HG03159 (cell line): ENCODE results near the gene ADNP.

Experiments used
- ATAC-seq: cut with Tn5 transposase; IDR thresholded peaks from one replicate; pipeline ENCODE4 v1.9.1; 2021; ENCODE audit warnings: mild to moderate bottlenecking, moderate library complexity; ENCODE audit not compliant: unreplicated experiment

ADNP gene

GRCh38 chr20:50874111-50874757 is 57.0 kb downstream of the ADNP start:
- ATAC-seq = no peak

DNA sequence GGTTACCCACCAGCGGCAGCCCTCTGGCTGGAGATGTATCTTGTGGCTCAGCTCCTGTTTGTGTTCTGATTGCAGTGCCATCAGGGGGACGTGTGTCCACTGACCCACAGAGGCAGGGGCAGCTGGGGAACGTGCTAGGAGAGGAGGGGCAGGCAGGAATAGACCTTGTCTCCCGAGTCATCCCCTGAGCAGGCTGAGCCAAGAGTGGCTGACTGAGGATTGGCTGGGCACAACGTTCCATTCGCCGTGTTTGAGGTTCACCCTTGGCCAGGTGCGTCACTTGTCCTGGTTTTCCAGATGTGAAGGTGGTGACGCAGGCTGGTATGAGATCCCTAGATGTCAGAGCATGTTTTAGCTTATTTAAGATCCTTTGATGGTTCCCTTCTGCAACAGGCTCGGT is 57.7 kb downstream of the ADNP start:
- no peak for ATAC-seq

DNA sequence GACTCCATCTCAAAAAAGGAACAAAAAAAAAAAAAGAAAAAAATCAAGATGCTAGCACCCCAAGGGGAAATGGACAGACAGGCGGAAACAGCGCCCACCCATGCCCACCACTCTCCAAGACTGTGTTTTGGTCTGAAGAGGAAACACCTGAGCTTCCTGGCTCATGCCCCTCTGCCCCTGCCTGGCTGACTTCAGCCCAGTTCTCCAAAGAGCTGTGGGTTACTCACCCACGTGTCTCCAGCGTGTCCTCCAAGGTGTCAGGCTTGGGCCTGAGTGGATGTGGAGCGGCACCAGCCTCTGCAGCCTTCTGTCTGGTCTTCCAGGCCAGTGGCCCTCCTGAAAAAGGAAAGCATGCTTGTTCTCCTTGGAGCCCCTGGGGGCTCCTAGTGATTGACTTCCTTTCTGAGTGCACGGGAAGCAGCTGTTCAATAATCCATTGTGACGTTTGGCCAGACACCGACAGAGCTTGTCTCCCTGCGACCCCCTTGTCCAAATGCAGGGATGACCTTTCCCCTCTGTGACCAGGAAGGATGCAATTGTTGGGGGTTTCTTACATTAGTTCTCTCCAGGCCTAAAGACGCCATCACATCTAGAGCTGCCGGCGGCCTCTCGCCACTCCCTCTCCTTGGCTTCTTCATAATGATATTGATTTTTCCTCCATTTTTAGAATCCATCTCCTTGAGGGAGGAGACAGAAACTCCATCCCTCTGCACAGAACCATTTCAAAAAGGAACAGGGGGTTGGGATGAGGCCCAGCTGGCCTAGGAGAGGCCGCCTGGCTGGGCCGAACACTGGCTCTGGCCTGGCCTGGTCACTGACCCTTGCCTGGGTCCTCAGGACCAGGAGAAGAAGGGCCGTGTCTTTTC is 58.4 kb downstream of the ADNP start:
- ATAC-seq = no peak

DNA sequence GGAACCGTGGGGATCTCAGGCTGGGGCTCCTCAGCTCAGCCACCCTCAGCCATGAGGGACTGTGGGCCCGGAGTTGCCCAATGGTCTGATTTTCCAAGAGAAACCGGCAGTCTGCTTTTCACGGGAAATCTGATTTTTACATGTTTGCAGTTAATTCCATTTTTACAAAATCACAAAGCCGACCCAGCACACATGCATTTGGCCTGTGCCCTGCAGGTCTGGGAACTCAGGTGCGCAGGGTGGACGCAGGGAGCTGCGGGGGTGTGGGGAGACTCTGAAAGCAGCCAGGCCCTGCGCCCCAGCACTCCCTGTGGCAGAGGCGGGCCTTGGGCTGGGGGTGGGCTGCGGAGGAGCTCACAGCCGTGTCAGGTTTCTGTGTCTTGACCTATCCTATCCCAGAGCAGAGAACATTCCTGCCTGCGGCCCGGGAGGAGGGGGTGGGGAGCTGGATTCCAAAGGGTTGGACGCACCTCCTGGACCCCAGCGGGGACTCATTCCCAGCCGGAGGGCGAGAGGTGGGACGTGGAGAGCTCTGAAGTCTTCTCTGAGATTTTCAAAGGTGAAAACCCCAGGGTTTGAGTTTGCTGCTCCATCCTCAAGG is 60.6 kb downstream of the ADNP start:
- ATAC-seq = no peak

- no peak for ATAC-seq
Measured at GRCh38 chr20:50868509-50869495, 62.4 kb downstream of the ADNP start.

DNA sequence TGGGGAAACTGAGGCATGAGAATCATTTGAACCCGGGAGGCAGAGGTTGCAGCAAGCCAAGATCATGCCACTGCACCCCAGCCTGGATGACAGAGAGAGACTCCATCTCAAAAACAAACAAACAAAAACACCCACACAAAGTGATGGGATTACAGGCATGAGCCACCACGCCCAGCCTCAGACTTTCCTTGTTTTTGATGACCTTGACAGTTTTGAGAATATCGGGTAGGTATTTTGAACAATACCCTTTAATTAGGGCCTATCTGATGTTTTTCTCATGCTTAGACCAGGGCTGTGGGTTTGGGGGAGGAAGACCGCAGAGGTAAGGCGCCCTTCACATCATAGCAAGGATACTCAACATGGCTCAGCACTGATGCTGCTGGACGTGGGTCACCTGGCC is 63.4 kb downstream of the ADNP start:
- ATAC-seq = no peak

- no peak for ATAC-seq
Measured at GRCh38 chr20:50866831-50867230, 64.4 kb downstream of the ADNP start.

- no peak for ATAC-seq
Measured at GRCh38 chr20:50866036-50866685, 65.1 kb downstream of the ADNP start.

- ATAC-seq = no peak
Measured at GRCh38 chr20:50865591-50865990, 65.6 kb downstream of the ADNP start.

GRCh38 chr20:50865114-50865513 is 66.1 kb downstream of the ADNP start:
- ATAC-seq = no peak

- no peak for ATAC-seq
Measured at GRCh38 chr20:50862546-50862945, 68.7 kb downstream of the ADNP start.

DNA sequence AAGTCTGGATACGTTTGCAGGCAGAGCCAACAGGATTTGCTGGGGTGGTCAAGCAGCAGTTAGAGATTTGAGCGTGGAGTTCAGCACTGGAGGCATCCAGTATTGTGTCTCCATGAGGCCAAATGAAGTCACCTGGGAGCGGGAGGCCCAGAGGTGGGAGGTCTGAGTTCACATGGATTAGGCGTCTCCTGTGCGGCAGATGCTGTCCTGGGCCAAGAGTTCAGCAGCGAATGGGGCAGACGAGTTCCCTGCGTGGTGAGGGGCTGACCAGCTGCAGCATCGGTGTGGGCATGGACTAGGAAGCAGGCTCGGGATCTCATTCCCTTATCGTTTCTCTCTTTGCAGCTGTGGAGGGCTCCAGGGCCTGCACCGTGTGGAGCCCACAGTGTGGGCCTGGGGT is 70.2 kb downstream of the ADNP start:
- no peak for ATAC-seq

DNA sequence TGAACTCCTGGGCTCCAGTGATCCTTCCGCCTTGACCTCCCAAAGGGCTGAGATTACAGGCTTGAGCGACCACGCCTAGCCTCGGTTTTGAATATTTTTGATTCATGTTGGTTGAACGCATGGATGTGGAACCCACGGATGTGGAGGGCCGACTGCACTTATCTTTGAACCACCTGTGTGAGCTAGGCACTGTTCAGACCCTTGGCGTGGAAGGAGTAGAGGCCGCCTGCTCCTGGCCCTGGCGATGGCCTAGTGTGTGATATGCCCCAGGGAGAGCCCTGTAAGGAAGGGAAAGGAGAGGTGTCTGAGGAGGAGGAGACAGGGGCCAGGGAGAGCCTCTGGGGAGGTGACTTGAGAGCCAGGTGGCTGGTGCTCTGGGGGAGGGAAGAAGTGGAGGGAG is 72.1 kb downstream of the ADNP start:
- no peak for ATAC-seq

GRCh38 chr20:50858525-50858924 is 72.7 kb downstream of the ADNP start:
- ATAC-seq = no peak

- ATAC-seq = no peak
Measured at GRCh38 chr20:50857348-50857747, 73.9 kb downstream of the ADNP start.

DNA sequence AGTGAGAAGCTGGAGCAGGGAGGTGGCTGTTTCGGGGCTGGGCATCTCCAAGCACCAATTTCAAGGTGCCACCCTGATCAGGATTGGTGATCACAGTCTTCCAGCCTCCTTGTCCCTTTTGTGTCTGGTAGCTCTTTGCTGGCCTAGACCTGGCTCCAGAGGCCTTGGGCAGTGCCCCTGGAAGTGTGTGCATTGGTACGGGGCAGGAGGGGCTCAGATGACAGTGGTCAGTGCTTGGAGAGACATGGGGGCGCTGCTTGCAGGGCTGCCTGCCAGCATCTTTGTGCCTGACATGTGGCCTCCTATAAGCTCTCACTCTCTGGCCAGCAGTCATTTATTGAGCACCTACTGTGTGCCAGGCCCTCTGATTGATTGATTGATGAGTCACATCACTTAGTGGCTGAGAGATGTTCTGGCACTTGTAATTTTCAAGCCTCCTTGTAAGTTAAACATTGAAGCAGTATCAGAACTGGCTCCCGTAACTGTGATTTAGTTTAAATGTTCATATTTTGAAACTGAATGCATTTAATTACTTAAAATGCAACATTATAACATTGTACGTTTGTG is 74.7 kb downstream of the ADNP start:
- no peak for ATAC-seq

- ATAC-seq = no peak
Measured at GRCh38 chr20:50855498-50856474, 75.5 kb downstream of the ADNP start.

GRCh38 chr20:50854506-50855249 is 76.6 kb downstream of the ADNP start:
- ATAC-seq = no peak
